Osteoblast (primary cell): ENCODE measurements around the gene KRTAP10-9. TPM values are rescaled to one million over a fixed set of nuclear protein-coding genes. Genes with fewer than 3 reads are reported as not detected.
"Not testable (repeated sequence)": the region's sequence is repeated elsewhere in the genome, so short reads cannot be mapped to it uniquely, and the experiment has no call there.

ENCODE experiments used
- DNase-seq: peaks from one replicate; pipeline ENCODE4 v3.0.0; 2011; ENCODE audit warnings: low spot score, mixed read lengths; ENCODE audit not compliant: insufficient read length; ENCODE audit errors: missing footprints
- H2AFZ ChIP-seq: 2 replicates; pipeline ENCODE4 v1.6.0; 2011; ENCODE audit warnings: mild to moderate bottlenecking, low read length
- H3K27ac ChIP-seq: 2 replicates; pipeline ENCODE4 v1.5.1; 2011; ENCODE audit warnings: mild to moderate bottlenecking, low read depth, low read length, moderate library complexity
- H3K27me3 ChIP-seq: 2 replicates; pipeline ENCODE4 v1.6.0; 2012; ENCODE audit warnings: mild to moderate bottlenecking, control low read depth, inconsistent platforms, low read length, moderate library complexity; ENCODE audit not compliant: insufficient read depth
- H3K36me3 ChIP-seq: 2 replicates; pipeline ENCODE4 v1.5.1; 2011; ENCODE audit warnings: mild to moderate bottlenecking, low read length, control low read depth, moderate library complexity; ENCODE audit not compliant: insufficient read depth
- H3K4me1 ChIP-seq: 2 replicates; pipeline ENCODE4 v1.5.1; 2011; ENCODE audit warnings: mild to moderate bottlenecking, low read length, control low read depth, moderate library complexity; ENCODE audit not compliant: insufficient read depth
- H3K4me2 ChIP-seq: 2 replicates; pipeline ENCODE4 v1.6.0; 2011; ENCODE audit warnings: mild to moderate bottlenecking, low read length; ENCODE audit not compliant: insufficient read depth
- H3K4me3 ChIP-seq: fragments of 200-600 bp; sonication (generic); 3 replicates; pipeline ENCODE4 v1.5.1; 2012; ENCODE audit warnings: mild to moderate bottlenecking, low read length, inconsistent platforms; ENCODE audit not compliant: insufficient read depth
- H3K79me2 ChIP-seq: 2 replicates; pipeline ENCODE4 v1.6.0; 2012; ENCODE audit warnings: mild to moderate bottlenecking, low read length, control low read depth, inconsistent platforms; ENCODE audit not compliant: insufficient read depth
- H3K9me3 ChIP-seq: 2 replicates; pipeline ENCODE4 v1.5.1; 2011; ENCODE audit warnings: low read depth, low read length, control low read depth
- H4K20me1 ChIP-seq: 2 replicates; pipeline ENCODE4 v1.6.0; 2012; ENCODE audit warnings: mild to moderate bottlenecking, low read length, control low read depth; ENCODE audit not compliant: insufficient read depth
- CTCF ChIP-seq: IDR thresholded peaks from 2 replicates; pipeline ENCODE4 v1.5.1; 2011; ENCODE audit warnings: mild to moderate bottlenecking, low read depth, low read length, moderate library complexity; ENCODE audit errors: extremely low read depth
- total RNA-seq: library from RNA; depleted of rRNA; stranded (reverse); fragments of >200 nt; gene quantifications from 2 replicates; pipeline ENCODE4 v1.2.3, GENCODE V29; 2012

The KRTAP10-9 gene
- total RNA-seq, 1 donor = not detected

GRCh38 chr21:44603109-44603875 lies 23.6 kb upstream of the KRTAP10-9 start:
- no peak for DNase-seq
- no peak overlapping the region for H2AFZ ChIP-seq
- no peaks in the 10 kb centered on the region for H4K20me1 ChIP-seq

GRCh38 chr21:44603911-44604310 lies 23.0 kb upstream of the KRTAP10-9 start:
- Histone ChIP-seq H4K20me1 (no peaks in the 10 kb centered on the region), H3K4me3 (no peak overlapping the region), H3K79me2 (no peaks in the 10 kb centered on the region), H2AFZ (no peak overlapping the region), H3K36me3 (no peaks in the 10 kb centered on the region), H3K27ac (no peak overlapping the region), H3K4me2 (no peak overlapping the region), H3K9me3 (no peaks in the 10 kb centered on the region), H3K27me3 (no peaks in the 10 kb centered on the region), H3K4me1 (no peaks in the 10 kb centered on the region)
- TF ChIP-seq CTCF = no peak
- DNase-seq = no peak

More at GRCh38 chr21:44603109-44603875, 23.6 kb upstream of the KRTAP10-9 start:
- no peak for TF ChIP-seq CTCF
- H3K79me2 ChIP-seq = no peaks in the 10 kb centered on the region
- no peaks in the 10 kb centered on the region for H3K36me3 ChIP-seq
- H3K4me3 ChIP-seq = no peak overlapping the region
- no peaks in the 10 kb centered on the region for H3K9me3 ChIP-seq
- no peak overlapping the region for H3K4me2 ChIP-seq
- no peaks in the 10 kb centered on the region for H3K4me1 ChIP-seq
- no peak overlapping the region for H3K27ac ChIP-seq
- no peaks in the 10 kb centered on the region for H3K27me3 ChIP-seq

- H2AFZ ChIP-seq = no peak overlapping the region
- no peak overlapping the region for H3K27ac ChIP-seq
- no peaks in the 10 kb centered on the region for H4K20me1 ChIP-seq
- H3K4me1 ChIP-seq = no peaks in the 10 kb centered on the region
- H3K36me3 ChIP-seq = no peaks in the 10 kb centered on the region
- DNase-seq = no peak
- H3K79me2 ChIP-seq = no peaks in the 10 kb centered on the region
- no peak for TF ChIP-seq CTCF
- H3K4me3 ChIP-seq = no peak overlapping the region
- H3K27me3 ChIP-seq = no peaks in the 10 kb centered on the region
- H3K9me3 ChIP-seq = no peaks in the 10 kb centered on the region
- H3K4me2 ChIP-seq = no peak overlapping the region
These were observed 20.4 kb upstream of the KRTAP10-9 start for GRCh38 chr21:44606495-44606894.

GRCh38 chr21:44609193-44609592 lies 17.7 kb upstream of the KRTAP10-9 start:
- Histone ChIP-seq H3K27me3 (no peaks in the 10 kb centered on the region), H3K4me1 (no peaks in the 10 kb centered on the region), H3K36me3 (no peaks in the 10 kb centered on the region), H3K79me2 (no peaks in the 10 kb centered on the region), H3K4me3 (no peak overlapping the region), H3K4me2 (no peak overlapping the region), H2AFZ (no peak overlapping the region), H3K27ac (no peak overlapping the region), H3K9me3 (peaks cover 3% of the 10 kb centered on the region), H4K20me1 (no peaks in the 10 kb centered on the region)
- TF ChIP-seq CTCF = no peak
- DNase-seq = no peak

GRCh38 chr21:44610157-44610843 lies 16.6 kb upstream of the KRTAP10-9 start:
- not testable (repeated sequence) for H2AFZ ChIP-seq, H3K79me2 ChIP-seq, H3K27ac ChIP-seq, H3K9me3 ChIP-seq, DNase-seq, H4K20me1 ChIP-seq, H3K4me3 ChIP-seq, H3K4me1 ChIP-seq, H3K27me3 ChIP-seq, H3K4me2 ChIP-seq, H3K36me3 ChIP-seq
